ENCODE results near the gene COL25A1. TPM values are rescaled to one million over a fixed set of nuclear protein-coding genes. Genes with fewer than 3 reads are reported as not detected.

Gene COL25A1
- total and polyA plus RNA-seq, 2 experiments from 2014 or later = 0.25 TPM; not detected in 1

- Histone ChIP-seq H3K27ac (no peak overlapping the region), H3K27me3 (replicated peaks; ENCODE audit: insufficient read depth) (no peaks in the 10 kb centered on the region), H3K9me3 (ENCODE audit: low read depth) (no peaks in the 10 kb centered on the region), H3K9me2 (ENCODE audit: insufficient read depth) (no peaks in the 10 kb centered on the region), H3F3A (ENCODE audit: insufficient read depth) (no peaks in the 10 kb centered on the region), H3K4me2 (ENCODE audit: unreplicated experiment) (no peak overlapping the region), H2AFZ (0 out of 2 replicates have a peak overlapping the region, but pooled peaks have one; percentile 56), H3K4me1 (ENCODE audit: insufficient read depth) (peaks cover 2% of the 10 kb centered on the region), H3K4me3 (peak overlapping the region; percentile 40; the same call in 1 of the 2 replicates), H3K9ac (no peak overlapping the region), H3K36me3 (ENCODE audit: low read depth) (no peaks in the 10 kb centered on the region), H3K79me2 (ENCODE audit: insufficient read depth) (no peaks in the 10 kb centered on the region), H4K20me1 (ENCODE audit: insufficient read depth) (no peaks in the 10 kb centered on the region)
- TF ChIP-seq EZH2phosphoT487 (IDR thresholded peaks at IDR 0.05; ENCODE audit: insufficient read depth, low read depth) (no peak), EZH2 (IDR thresholded peaks at IDR 0.05; ENCODE audit: insufficient read depth, poor library complexity, severe bottlenecking) (no peak)
- 49 to 51% methylated on average over 6 of the region's 6 CpGs for WGBS, 2 experiments (ENCODE audit: low coverage in 1 of 2, low lambda C conversion rate in 2 of 2, missing lambda C conversion rate in 2 of 2)
- in situ Hi-C loops (cut with MboI) = no loop called here
- no peak for DNase-seq
Measured at GRCh38 chr4:108982402-108983185, 319.9 kb downstream of the COL25A1 start.

GRCh38 chr4:108980455-108981239 is 321.8 kb downstream of the COL25A1 start:
- TF ChIP-seq EZH2phosphoT487 (IDR thresholded peaks at IDR 0.05; ENCODE audit: insufficient read depth, low read depth) (no peak), EZH2 (IDR thresholded peaks at IDR 0.05; ENCODE audit: insufficient read depth, poor library complexity, severe bottlenecking) (no peak)
- H3K27me3 ChIP-seq (replicated peaks; ENCODE audit: insufficient read depth) = no peaks in the 10 kb centered on the region
- 72 to 76% methylated on average over 10 of the region's 10 CpGs for WGBS, 2 experiments (ENCODE audit: low coverage in 1 of 2, low lambda C conversion rate in 2 of 2, missing lambda C conversion rate in 2 of 2)
- no peak overlapping the region for H3K9ac ChIP-seq
- H3K9me2 ChIP-seq (ENCODE audit: insufficient read depth) = no peaks in the 10 kb centered on the region
- H3K4me3 ChIP-seq = no peak overlapping the region
- no peaks in the 10 kb centered on the region for H3K36me3 ChIP-seq (ENCODE audit: low read depth)
- DNase-seq = no peak
- H3K27ac ChIP-seq = no peak overlapping the region
- H3F3A ChIP-seq (ENCODE audit: insufficient read depth) = no peaks in the 10 kb centered on the region
- no peaks in the 10 kb centered on the region for H3K79me2 ChIP-seq (ENCODE audit: insufficient read depth)
- no peaks in the 10 kb centered on the region for H3K4me1 ChIP-seq (ENCODE audit: insufficient read depth)
- H2AFZ ChIP-seq = no peak overlapping the region
- no peaks in the 10 kb centered on the region for H3K9me3 ChIP-seq (ENCODE audit: low read depth)
- no peak overlapping the region for H3K4me2 ChIP-seq (ENCODE audit: unreplicated experiment)
- no peaks in the 10 kb centered on the region for H4K20me1 ChIP-seq (ENCODE audit: insufficient read depth)
- in situ Hi-C loops (cut with MboI) = no loop called here

DNA sequence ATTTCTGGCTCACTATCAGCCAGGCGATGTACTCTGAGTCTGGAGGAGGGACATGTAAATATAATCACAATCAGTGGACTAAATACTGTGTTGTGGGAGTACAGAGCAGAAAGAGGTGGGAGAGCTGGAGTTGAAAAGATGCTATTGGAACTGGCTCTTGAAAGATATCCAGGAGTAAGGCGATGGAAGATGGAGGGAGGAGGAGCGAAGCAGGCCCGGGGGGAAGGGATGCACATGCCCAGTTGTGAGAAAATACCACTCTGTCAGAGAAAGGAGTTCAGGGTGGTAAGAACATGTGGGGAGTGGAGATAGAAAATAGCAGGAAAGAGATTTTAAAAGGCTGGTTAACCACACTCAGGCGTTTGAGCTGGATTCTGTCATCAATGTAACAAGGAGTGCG is 322.7 kb downstream of the COL25A1 start:
- WGBS, 2 experiments (ENCODE audit: low coverage in 1 of 2, low lambda C conversion rate in 2 of 2, missing lambda C conversion rate in 2 of 2) = 84 to 88% methylated on average over 6 of the region's 6 CpGs
- Histone ChIP-seq H3K9me3 (ENCODE audit: low read depth) (no peaks in the 10 kb centered on the region), H3K27ac (no peak overlapping the region), H2AFZ (no peak overlapping the region), H3K4me3 (no peak overlapping the region), H3K9ac (no peak overlapping the region), H3K27me3 (replicated peaks; ENCODE audit: insufficient read depth) (no peaks in the 10 kb centered on the region), H3K4me1 (ENCODE audit: insufficient read depth) (no peaks in the 10 kb centered on the region), H3K79me2 (ENCODE audit: insufficient read depth) (no peaks in the 10 kb centered on the region), H3K4me2 (ENCODE audit: unreplicated experiment) (no peak overlapping the region), H4K20me1 (ENCODE audit: insufficient read depth) (no peaks in the 10 kb centered on the region), H3K9me2 (ENCODE audit: insufficient read depth) (no peaks in the 10 kb centered on the region), H3K36me3 (ENCODE audit: low read depth) (no peaks in the 10 kb centered on the region), H3F3A (ENCODE audit: insufficient read depth) (no peaks in the 10 kb centered on the region)
- TF ChIP-seq EZH2 (IDR thresholded peaks at IDR 0.05; ENCODE audit: insufficient read depth, poor library complexity, severe bottlenecking) (no peak), EZH2phosphoT487 (IDR thresholded peaks at IDR 0.05; ENCODE audit: insufficient read depth, low read depth) (no peak)
- in situ Hi-C loops (cut with MboI) = no loop called here
- DNase-seq = no peak

GRCh38 chr4:108978066-108978465 is 324.4 kb downstream of the COL25A1 start:
- Histone ChIP-seq H3K36me3 (ENCODE audit: low read depth) (no peaks in the 10 kb centered on the region), H3K4me1 (ENCODE audit: insufficient read depth) (no peaks in the 10 kb centered on the region), H2AFZ (no peak overlapping the region), H3K4me2 (ENCODE audit: unreplicated experiment) (no peak overlapping the region), H3K27me3 (replicated peaks; ENCODE audit: insufficient read depth) (no peaks in the 10 kb centered on the region), H3F3A (ENCODE audit: insufficient read depth) (no peaks in the 10 kb centered on the region), H3K4me3 (no peak overlapping the region), H3K9me3 (ENCODE audit: low read depth) (no peaks in the 10 kb centered on the region), H3K9ac (no peak overlapping the region), H3K79me2 (ENCODE audit: insufficient read depth) (no peaks in the 10 kb centered on the region), H3K27ac (no peak overlapping the region), H3K9me2 (ENCODE audit: insufficient read depth) (peaks cover 4% of the 10 kb centered on the region; the same call in 1 of the 2 replicates), H4K20me1 (ENCODE audit: insufficient read depth) (no peaks in the 10 kb centered on the region)
- TF ChIP-seq EZH2 (IDR thresholded peaks at IDR 0.05; ENCODE audit: insufficient read depth, poor library complexity, severe bottlenecking) = no peak
- TF ChIP-seq EZH2phosphoT487 (IDR thresholded peaks at IDR 0.05; ENCODE audit: insufficient read depth, low read depth) = no peak
- 83 to 84% methylated on average over 9 of the region's 9 CpGs for WGBS, 2 experiments (ENCODE audit: low coverage in 1 of 2, low lambda C conversion rate in 2 of 2, missing lambda C conversion rate in 2 of 2)
- in situ Hi-C loops (cut with MboI) = no loop called here
- DNase-seq = no peak
